A673 (cell line): Measurements from ENCODE around the gene THOC2.

Experiments used
- CTCF ChIP-seq: fragments of 300-800, 200-600 bp; sonication (generic); conservative IDR thresholded peaks from 2 replicates; pipeline ENCODE4 v1.5.1; 2017; ENCODE audit warnings: low read depth, mild to moderate bottlenecking, antibody characterized with exemption, low read length, moderate library complexity, mixed read lengths
- EZH2 ChIP-seq: fragments of 200-600 bp; sonication (generic); IDR thresholded peaks from 2 replicates; pipeline ENCODE4 v1.6.1; 2017; ENCODE audit warnings: borderline replicate concordance, low read depth, mild to moderate bottlenecking, mixed read lengths, antibody characterized with exemption, low read length; ENCODE audit not compliant: poor library complexity, severe bottlenecking

- TF ChIP-seq CTCF (no peak), EZH2 (no peak)
Measured at GRCh38 chrX:123720486-123720885, 12.4 kb downstream of the THOC2 start.
